Activated CD4-positive, alpha-beta T cell treated with anti-CD3 and anti-CD28 coated beads, Interleukin-10, Interleukin-2, amounts not matched to agents 100 ng/mL and 50 ng/mL, durations not matched to agents 16 hours and 8 hours (primary cell): ENCODE data around the gene CIRBP.

Experiments
- DNase-seq: peaks from one replicate; pipeline ENCODE4 v3.0.0-alpha.2; 2020

Gene CIRBP

DNA sequence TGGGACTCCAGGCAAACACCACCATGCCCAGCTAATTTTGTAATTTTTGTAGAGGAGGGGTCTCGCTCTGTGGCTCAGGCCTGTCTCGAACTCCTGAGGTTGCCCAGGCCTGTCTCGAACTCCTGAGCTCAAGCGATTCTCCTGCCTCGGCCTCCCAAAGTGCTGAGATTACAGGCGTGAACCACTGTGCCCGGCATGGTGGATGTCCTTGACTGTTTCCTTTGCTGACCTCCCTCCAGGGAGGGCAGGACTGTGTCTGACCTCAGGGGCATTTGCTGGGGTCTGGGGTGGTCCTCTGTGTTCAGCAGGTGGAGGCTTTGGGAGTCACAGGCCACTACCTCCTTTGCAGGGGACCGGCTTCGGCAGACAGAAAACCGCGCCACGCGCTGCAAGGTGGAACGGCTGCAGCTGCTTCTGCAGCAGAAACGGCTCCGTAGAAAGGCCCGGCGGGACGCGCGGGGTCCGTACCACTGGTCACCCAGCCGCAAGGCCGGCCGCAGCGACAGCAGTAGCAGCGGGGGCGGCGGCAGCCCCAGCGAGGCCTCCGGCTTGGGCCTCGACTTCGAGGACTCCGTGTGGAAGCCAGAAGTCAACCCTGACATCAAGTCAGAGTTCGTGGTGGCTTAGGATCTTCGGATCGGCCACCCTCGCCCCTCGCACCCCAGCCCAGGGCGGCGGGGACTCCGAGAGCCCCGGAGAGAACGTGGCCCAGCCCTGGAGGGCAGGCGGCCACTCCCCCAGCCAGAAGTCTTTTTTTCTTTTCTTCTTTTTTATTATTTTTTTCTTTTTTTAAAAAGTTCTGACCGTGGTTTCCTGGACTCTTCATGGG is 12.3 kb upstream of the CIRBP start:
- no peak for DNase-seq

DNA sequence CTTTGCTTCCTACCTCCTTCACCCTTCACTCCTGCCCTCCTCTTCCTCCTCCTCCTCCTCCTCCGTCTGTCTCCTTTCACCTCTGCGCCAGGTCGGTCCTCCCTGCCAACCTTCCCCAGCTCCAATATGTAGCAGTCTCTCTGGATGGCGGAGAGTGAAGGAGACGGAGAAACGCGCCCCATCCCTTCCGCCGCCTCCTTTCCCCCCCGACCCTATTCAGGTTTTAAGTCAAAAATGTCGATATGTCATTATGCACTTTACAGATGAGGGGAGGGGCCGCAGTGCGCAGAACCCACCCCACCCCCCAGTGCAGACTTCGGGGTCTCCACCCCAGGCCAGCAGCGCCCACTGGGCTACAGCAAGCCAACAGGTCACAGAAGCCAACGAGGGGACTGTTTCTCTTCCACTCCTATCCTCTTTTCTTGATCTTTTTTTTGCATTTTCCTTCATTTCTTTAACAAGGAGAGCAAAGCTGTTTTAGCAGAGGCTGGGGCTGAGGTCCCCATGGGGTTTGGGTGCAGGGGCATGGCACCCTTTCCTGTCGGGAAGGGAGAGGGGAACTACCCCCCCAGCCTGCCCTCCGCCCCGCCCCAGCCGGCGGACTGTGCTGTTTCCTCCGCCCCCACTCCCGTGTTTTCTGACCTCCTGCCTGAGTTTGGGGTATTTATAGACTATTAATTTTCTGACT is 11.5 kb upstream of the CIRBP start:
- DNase-seq, result no peak

DNA sequence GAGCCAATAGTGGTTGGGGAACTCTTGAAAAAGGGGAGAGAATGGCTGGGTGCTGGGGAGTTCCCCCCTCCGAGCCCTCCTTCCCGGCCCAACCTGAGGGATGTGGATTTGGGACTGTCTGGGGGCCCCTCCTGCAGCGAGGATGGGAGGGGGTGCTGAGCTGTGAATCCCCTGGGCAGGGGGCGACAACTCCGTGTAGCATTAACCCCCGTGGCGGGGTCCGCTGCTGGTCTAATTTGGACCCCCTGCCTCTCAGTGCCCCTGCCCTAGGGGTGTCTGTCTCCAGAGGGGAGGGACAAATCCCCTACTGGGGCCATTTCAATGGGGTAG is 11.0 kb upstream of the CIRBP start:
- no peak for DNase-seq

DNA sequence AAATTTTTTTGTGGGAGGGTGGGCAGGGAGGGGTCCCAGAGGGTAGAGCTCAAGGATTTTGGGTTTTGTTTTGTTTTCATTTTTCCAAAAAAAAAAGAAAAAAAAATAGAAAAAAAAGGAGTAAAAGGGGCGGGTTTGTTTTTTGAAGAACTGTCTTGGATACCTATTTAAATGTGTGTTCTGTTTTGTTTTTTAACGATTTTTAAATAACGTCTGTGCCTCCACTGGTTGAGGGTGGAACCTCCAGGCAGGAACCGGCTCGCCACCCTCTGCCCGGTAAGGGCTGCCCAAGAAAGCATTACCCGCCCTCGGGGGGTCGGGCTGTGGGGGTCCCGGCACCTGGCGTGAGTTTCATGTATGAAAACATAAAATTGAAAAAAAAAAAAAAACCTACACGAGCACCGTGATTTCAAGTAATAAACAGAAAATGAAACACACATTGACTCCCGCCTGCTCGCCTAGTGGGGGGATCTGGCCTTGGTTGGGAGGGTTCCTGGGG is 10.4 kb upstream of the CIRBP start:
- DNase-seq, result no peak

DNA sequence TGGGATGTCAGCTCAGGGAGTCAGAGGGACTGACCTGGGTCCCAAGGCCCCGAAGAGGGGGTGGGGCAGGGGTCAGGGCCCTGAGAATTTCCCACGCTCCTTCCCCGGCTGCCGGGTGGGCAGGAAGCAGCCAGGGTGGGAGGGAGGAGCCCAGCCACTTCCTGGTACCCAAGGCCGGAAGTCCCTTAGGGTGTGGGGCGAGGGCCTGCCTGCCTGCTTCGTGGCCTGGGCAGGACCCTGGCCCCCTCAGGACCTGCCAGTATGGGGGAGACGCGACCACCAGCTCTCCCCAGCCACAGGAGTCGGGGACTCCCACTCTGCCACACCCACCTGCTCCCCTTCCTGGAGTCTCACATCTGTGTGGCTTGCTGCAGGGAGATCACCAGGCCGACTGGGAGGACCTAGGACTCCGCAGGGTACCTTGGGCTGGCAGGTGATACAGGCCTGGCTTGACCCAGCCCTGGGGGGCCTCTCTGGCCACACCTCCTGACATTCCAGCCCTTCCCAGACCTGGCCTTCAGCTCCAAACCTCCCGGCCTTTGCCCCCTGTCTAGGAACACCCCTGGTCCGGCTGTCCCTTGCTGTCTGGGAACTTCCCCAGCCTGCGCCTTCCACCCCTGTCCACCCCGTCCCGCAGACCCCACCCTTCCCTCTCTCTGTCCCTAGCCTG is 9.8 kb upstream of the CIRBP start:
- DNase-seq, result peak; percentile 87

DNA sequence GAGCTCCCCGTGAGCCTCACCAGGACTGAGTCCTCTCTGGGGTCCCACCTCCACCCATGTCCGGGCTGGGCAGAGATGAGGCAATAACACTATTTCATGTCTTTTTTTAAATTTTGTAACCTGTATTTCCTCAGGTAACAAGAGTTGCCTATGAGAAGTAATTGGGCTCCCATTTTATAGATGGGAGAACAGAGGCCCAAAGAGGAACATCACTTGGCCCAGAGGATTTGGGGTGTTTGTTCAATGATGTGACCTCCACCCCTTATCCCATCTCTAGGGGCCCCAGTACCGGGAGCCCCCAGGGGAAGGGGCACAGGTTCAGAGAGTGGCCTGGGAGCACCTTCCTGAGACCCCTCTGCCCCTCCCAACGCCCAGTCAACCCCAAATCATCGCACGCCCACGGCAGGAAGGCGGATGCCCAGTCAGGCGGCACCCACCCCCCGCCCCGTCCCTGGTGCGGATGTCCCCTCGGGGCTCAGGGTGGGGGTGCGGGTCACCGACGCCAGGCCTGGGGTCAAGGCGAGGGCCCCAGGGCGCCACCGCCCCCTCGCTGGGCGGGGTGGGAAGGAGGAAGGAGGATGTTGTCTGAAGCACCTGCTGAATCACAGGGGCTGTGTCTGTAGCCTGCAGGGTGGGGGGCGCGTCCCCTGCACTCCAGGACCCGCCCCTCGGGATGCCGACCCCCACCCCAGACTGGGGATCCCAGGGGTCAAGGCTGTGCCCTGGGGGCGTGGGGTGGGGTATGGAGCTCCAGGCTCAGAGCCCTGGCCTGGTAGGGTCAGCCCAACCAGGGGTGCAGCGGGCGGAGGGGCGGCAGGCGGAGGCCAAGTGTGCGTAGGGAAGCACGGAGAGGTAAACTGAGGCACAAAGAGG is 9.0 kb upstream of the CIRBP start:
- peak; percentile 62 for DNase-seq

DNA sequence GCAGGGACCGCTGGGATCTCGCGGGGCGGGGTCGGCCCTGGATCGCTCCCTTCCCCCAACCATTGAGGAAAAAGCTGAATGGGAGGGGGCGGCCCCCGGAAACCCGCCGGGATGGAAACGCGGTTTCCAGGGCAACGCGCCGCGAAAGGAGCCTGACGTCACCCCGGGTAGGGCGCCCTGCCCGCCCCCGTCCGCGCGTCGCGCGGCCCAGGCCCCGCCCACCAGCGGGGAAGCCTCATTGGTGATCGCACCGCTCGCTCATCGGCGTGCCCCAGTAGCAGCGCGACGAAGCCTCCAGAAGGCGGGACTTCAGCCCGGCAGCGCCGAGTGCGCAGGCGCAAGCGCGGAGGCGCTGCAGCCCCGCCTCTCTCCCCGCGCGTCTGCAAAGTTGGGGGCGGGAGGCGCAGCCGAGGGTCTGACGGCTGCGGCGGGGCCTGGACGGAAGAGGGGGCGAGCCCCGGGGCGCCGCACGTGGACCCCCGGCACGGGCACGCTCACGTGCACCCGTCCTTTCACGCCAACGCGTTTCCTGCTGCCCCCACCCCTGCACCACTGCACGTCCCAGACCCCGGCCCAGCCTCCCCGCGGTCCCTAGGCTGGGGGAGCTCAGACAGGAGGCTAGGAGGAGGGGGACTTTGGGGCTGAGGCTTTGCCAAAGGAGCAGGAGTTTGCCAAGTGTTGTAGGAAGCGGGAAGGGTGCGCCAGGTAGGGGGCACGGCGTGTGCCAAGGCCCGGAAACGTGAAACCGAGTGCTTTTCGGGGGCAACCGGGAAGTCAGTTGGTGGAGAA is 8.2 kb upstream of the CIRBP start:
- DNase-seq, result peak; percentile 99

DNA sequence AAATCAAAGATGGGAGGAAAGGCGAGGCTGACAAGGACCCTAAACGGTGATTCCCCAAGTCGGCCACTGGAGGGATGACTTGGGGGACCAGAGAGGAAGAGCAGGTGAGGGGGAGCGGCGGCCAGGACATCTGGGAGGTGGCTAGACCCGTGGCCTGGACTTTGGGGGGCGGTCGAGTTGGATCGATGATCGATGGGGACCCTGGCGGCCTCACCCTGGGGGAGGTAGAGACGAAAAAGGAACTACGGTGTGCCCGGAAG is 7.7 kb upstream of the CIRBP start:
- peak; percentile 35 for DNase-seq

DNA sequence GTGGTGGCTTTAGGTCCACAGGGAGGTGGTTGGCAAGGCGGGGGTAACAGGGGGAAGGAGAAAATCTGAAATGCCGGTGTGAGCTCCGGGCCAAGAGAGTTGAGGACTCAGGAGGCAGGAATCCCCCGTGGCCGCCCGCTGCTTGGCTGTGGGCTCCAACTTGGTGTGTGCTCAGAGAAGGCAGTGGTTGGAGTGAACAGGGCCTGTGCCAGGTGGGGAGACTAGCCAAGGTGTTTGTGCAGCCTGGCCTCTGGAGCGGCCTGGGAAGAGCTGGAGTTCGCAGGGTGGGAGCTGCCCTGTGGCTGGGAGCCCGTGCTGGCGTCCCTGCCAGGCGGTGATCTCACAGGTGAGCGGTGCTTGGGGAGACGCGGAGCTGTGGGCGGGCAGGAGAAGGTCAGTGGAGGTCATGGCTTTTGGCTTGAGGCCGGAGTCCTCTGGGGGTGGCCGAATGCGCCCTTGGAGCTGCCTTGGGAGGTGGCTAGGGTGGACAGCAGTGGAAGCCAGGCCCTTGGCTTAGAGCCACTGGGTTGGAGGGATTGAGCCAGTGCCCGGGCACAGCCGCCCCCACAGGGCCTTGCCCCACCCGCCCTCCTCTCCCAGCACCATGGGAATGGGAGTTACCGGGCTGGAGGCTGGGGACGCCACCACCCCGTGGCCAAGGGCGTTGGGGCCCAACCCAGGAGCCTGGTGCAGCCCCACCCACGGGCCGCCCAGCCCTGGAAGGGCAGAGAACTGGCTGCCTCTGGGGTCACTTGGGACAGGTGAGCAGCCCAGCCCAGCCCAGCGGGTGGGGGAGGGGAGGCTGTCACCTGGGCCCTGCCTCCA is 7.1 kb upstream of the CIRBP start:
- no peak for DNase-seq

DNA sequence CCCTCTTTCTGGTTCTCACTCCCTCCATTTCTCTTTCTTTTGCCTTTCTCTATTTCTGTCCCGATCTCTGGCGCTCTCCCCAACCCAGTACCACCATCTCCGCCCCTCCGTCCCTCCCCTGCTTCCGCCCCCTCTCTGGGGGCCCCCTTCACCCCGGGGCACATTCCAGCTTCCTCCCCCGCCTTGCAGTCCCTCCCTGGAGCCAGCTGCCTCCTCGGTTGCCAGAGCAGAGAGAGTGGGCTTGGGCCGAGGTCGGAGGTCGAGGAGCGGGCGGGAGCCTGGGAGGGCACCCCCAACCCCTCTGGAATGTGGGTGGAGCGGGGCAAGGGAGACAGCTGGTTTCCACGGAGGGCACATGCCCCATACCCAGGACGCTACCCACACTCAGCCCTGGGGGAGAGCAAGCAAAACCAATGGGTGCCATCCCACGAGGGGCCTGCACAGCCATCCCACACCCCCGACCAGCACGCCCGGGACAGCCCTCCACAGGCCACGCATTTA is 6.5 kb upstream of the CIRBP start:
- DNase-seq, result no peak

DNA sequence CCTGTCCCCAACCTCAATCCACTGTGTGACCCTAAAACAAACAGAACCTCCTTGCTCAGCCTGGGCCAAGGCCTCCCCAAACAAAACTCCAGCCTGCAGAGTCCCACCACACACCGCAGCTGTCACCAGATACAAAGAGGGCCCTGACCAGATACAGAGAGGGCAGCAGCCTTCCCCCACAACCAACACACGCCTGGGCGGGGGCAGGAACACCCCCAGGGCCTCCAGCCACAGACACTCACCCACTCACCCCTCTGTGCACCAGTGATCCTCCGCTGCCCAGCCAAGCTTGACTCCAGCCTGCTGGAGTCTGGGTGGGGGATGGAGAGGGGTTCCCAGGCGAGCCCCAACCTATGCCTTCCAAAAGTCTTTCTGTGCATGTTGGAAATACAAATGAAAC is 5.9 kb upstream of the CIRBP start:
- no peak for DNase-seq

DNA sequence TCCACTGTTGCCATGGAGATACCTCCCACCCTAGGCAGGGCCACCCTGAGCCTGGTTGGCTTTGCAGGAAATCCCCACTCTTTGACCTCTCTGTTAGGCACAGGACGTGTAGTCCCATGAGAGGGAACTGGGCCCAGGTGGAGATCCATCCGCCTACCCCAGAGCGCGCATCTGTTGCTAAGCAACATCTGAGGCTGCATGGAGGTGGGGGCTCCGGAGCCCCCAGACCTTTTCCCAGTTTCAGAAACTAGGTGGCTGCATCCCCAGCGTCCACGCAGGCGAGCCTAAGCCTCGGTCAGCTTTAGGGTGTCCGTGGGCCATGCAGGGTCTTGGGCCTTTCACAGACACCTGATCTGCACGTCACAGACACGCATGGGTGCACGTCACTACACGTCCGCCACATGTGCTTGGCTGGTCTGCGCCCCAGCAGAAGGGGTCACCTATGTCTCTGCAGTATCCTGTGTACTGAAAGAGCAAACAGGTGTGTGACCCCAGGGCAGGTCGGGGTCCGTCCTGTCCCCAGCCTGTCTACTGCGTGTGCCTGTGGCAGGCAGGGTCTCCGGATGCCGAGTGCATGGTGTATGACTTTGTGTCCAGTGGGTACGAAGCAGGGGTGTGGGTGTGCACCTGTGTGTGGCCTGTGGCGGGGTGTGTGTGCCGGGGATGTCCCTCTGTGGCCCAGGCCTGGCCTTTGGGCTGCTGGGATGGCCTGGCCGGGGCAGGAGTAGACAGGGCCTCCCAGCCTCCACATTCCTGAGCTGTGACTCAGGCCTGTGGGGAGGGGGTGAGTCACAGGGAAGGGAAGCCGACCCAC is 4.1 kb upstream of the CIRBP start:
- no peak for DNase-seq

DNA sequence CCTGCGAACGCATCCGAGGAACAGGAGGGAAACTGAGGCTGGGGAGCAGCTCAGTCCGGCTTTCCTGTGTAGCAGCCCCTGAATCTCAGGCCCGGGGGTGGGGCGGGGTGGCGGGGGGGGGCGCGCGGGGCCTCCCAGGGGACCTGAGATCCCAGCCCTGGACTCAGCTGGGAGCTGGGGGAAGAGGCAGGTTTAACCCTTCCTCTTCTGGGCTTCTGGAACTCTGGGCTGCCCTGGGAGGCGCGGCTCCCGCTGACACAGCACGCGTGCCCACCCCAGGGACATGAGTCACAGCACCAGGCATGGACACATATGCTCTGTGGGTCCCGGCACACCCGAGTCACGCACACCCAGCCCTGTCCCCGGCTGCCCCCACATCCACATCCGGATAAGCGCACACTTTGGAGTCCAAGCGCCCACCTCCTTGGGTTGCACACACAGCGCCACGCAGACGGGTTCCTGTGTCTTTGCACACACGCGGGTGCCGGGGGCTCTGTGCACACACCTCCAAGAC is 3.5 kb upstream of the CIRBP start:
- peak; percentile 35 for DNase-seq

DNA sequence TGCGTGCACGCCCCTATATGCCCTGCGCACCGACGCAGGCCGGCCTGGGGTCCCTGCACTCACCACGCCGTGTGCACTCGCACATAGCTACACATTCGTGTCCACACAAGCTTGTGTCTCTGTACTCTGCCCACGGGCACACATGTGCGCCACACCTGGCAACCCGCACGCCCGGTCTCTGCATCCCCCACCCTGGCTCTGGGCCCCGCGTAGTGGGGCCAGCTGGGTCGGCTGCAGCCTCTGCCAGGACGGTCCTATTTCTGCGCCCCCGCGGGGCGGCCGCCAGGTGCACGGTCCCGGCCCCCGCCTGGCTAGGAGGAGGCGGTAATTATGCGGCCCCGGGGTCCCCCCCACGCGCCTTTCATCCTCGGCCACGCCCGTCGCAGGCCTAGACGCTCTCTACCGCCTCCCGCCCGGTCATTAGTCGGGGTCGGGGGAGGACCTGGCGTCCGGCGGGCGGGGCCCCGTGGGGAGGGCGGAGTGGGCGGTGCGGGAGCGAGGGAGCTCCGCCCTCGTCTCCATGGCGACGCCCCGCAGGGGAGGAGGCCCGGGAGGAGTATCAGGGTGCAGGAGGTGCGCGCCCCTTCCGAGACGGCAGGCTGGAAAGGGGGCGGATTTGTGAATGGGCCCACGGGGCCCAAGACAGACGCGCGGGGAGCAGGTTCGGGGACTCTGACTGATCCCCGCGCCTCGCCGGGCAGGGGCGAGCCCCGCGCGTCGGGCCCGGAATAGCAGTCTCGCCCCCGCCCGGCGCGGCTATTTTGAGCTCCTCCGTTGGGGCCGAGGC is 2.8 kb upstream of the CIRBP start:
- DNase-seq, result peak; percentile 94

DNA sequence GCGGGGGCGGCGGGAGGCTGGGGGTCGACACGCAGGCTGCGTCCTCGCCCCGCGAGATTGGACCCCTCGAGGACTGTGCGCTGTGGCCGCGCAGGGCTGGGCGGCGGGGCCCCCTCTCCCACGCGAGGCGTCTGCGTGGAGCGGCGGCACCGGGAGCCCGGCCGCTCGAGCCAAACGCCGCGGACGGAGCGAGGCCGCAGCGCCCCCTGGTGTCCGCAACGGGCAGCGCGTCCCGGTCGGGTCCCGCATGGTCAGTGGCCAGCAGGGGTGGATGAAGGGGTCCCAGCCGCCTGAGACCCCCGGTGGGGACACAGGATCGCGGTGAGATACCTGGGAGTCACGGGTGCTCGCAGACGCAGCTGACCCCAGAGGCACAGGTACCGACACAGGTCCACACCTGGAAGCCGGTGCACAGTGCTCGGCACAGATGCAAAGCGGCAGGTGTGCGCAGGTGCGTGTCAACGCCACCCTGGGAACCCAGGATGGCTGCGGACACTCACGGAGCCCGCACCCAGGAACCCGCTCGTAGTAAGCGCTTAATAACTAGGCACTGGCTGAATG is 2.1 kb upstream of the CIRBP start:
- peak; percentile 73 for DNase-seq

DNA sequence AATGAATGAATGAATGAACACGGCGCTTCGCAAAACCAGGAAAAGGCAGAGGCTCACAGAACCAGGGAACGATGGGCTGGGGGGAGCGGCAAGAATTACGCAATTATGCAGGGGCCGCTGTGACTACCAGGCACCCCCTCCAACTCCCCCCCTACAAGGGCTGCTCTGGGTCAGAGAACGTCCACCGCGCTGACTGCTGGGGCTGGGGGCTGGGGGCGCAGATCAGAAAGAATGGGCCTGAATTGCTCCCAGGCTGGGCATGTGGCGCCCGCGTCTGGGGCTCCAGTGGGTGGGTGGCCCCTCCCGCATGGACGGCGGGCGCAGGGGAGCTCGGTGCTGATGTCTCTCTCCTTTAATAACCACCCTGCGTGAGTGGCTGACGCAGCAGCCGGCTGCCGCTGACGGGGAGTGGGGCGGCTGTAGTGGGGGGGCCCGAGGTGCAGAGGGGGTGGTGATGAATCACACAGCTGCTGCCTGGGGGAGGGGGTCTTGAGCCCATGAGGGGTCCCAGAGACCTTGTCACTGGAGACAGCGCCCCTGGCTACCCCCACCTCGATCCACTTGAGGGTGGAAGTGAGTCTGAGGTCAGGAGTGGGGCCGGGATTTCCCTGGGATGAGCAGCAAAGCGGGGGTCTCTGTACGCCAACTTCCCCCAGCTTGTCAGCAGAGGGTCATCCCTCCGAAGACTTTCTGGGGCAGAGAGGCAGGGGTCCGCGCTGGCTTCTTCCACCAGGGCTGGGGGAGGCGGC is 1.5 kb upstream of the CIRBP start:
- no peak for DNase-seq

DNA sequence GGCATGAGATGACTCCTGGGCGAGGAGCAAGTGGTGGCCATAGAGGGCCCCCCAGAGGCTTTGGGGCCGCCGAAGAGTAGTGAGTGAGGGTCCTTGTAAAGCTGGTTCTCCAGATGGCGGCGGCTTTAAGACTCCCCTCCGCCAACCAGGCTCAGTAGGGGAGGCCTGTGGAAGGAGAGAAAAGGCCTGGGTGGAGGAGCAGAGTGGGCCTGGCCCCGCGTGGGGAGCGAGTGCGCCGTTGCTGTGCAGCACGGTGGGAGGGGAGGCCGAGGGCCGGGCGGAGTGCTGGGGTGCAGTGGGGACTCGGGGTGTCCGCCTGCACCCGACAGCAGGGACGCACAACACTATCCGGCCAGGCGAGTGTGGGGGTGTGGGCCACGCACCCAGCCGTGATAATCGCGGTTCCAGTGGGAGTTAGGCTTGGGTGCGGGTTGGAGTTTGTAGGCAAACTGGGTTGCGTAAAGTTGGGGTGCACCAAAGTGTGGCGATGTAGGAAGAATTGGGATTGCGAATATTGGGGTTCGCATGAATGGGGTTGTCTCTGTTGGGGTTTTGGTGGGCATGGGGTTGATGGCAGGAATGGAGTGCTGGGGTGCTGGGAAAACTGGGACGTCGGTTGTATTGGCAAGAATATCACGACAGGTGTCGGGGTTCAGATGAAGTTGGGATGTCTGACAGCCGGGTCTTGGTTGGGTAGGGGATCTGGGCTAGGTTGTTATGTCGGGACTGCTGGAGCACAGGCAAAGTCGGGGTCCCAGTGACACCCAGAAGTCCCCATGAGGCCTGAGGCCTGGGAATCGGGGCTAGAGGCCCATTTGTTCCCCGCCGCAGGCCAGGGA is 687 bp upstream of the CIRBP start:
- DNase-seq, result no peak
